Occipital lobe (tissue), 2 donors: ENCODE data around the gene TBATA. TPM values are rescaled to one million over a fixed set of nuclear protein-coding genes. Genes with fewer than 3 reads are reported as not detected.

Experiments
- DNase-seq: peaks from one replicate; lab custom pipeline; 2025; lab: John Stamatoyannopoulos, UW
- total RNA-seq: library from RNA; depleted of rRNA; stranded (reverse); fragments of >200 nt; gene quantifications from one replicate; pipeline ENCODE4 v1.2.3, GENCODE V29; 2014

TBATA gene
- total RNA-seq, 1 donor from 2014 or later, result not detected

DNA sequence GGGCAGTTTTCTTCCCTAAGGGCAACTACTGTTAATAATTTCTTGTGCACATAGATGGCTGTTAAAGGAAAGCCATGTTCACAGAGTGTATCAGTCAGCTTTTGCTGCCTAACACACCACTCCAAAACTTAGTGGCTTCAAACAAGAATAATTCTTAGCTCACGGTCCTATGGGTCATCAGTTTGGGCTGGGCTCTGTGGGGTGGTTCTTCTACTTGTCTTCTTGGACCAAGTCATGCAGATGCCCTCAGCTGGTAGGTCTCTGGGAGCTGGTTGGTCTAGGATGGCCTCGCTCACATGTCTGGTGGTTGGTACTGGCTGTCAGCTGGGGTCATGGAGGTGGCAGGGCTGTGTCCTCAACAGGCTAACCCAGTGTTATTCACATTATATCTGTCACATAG, 39.6 kb downstream of the TBATA start:
- no peak for DNase-seq

DNA sequence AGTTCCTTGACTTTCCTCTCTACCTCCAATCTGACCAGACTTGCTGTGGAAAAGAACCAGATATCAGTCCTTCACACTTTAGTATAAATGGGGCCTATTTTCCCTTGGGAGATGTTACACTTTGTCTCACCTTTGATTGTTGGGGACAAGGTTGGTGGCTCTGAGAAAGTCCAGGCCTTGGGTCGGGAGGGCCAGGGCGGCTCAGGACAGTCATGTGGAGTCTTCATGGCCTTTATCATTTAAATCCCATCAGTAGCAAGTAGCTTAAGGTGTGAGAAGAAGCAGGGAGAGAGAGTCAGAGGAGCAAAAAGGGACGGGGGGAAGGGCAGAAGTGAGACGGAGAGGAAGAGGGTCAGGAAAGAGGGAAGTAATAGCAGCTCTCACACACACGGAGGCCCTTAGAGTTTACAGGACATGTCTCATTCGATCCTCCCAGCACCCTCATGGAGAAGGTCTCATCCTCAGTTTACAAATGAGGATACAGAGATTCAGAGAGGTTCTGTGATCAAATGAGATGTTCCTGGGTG, 40.5 kb downstream of the TBATA start:
- DNase-seq, result no peak

DNA sequence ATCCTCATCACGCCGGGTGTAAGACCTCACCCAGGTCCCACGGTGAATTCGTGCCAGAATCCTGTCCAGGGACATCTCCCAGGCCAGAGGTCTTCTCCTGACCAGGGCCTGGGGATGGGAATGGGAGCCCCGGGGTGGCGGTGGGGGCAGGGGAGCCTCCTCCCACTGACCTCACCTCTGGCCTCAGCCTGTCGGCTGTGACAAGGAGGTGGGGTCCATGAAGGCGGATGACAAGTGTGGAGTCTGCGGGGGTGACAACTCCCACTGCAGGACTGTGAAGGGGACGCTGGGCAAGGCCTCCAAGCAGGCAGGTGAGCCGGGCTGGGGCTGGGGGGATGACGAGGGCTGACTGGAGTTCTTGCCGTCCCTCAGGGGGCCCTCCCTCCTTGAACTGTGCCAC, 41.3 kb downstream of the TBATA start:
- DNase-seq, result no peak

GRCh38 chr10:70743430-70743788, 41.8 kb downstream of the TBATA start:
- DNase-seq, result no peak

GRCh38 chr10:70742537-70743429, 42.4 kb downstream of the TBATA start:
- no peak for DNase-seq

- DNase-seq, result no peak
Measured at GRCh38 chr10:70740406-70741288, 44.5 kb downstream of the TBATA start.

DNA sequence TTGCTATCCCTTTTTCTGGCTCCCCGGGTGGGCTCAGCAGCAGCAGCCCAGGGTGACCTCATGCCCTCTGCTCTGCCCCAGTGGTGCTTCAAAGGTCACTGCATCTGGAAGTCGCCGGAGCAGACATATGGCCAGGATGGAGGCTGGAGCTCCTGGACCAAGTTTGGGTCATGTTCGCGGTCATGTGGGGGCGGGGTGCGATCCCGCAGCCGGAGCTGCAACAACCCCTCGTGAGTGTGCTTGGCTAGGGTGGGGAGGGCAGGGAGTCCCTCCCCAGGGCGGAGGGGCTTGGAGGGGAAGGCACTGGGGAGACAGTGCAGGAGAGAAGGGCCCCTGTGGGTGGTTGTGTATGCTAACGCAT, 46.4 kb downstream of the TBATA start:
- no peak for DNase-seq

GRCh38 chr10:70738006-70738760, 47.0 kb downstream of the TBATA start:
- no peak for DNase-seq

DNA sequence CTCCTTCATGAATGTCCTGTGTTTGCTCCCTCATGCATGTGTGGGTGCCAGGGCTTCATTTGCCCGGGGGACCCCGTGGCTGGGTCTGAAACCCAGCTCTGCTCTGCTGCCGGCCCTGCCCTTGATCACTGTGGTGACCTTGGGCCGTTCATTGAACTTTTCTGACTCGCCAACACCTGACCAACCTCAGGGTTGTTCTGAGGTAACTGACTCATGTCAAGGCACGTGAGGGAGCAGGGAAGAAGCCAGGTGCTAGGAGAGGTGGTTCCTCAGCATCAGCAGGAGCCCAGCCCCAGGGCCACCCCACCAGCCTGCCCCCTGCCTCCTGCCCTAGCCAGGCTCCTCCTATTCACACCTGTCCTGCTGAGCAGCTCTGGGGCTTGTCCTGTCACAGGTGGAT, 47.9 kb downstream of the TBATA start:
- no peak for DNase-seq

- no peak for DNase-seq
Measured at GRCh38 chr10:70736525-70736924, 48.7 kb downstream of the TBATA start.

GRCh38 chr10:70735161-70735560, 50.0 kb downstream of the TBATA start:
- no peak for DNase-seq

- DNase-seq, result no peak
Measured at GRCh38 chr10:70733051-70733450, 52.1 kb downstream of the TBATA start.

GRCh38 chr10:70732569-70732968, 52.6 kb downstream of the TBATA start:
- no peak for DNase-seq

DNA sequence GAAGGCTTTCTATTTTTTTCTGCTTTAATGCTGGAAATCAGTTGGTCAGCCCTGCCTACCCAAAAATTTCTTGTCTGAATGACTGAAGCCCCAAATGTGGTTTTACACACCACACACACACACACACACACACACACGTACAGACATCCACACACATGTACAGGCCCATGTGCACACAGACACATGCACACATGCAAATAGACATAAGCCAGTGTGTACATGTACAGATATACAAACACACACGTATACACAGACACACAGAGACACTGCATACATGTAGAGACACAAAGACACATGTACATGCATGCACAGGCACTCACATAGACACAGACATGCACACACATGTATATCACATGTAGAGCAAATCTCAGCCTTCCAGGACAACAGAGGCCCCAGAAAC, 54.2 kb downstream of the TBATA start:
- no peak for DNase-seq

DNA sequence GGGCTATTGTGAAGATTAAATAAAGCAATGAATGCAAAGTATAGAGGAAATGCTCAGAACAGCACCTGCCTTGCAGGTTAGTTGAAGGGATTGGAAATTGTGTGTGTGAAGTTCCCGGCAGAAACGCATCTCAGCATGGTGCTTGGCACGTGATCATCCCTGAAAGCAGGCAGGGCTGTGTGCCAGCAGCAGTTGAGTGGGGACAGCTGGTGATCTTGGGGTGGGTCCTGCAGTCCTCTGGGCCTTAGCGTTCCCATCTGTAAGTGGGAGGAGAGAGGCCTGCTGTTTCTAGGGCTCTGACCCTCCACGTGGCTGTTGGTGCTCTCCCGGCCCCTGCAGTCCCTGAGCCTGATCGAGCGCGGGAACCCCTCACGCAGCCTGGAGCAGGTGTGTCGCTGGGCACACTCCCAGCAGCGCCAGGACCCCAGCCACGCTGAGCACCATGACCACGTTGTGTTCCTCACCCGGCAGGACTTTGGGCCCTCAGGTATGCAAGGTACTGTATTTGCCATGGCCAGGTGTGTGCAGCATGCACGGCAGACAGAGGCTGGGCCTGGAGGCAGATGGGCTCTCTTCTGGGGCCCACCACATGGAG, 55.3 kb downstream of the TBATA start:
- DNase-seq, result no peak

DNA sequence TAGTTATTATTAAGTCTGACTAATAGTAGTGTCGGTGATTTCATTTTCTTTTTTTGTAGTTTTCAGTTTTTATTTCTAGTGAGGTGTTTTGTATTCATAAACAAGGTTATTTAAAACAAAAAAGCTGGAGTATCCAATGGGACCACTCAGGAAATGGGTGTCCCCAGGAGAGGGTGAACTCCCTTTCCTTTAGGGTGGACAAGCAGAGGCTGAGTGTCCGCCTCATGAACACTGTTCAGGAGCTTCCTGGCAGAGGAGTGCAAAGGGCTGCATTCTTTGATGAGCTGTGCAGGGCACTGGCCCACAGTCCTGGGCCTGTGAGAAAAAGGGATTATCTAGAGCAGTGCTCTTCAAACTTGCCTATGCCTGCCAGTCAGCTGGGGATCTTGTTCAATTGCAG, 56.8 kb downstream of the TBATA start:
- no peak for DNase-seq

DNA sequence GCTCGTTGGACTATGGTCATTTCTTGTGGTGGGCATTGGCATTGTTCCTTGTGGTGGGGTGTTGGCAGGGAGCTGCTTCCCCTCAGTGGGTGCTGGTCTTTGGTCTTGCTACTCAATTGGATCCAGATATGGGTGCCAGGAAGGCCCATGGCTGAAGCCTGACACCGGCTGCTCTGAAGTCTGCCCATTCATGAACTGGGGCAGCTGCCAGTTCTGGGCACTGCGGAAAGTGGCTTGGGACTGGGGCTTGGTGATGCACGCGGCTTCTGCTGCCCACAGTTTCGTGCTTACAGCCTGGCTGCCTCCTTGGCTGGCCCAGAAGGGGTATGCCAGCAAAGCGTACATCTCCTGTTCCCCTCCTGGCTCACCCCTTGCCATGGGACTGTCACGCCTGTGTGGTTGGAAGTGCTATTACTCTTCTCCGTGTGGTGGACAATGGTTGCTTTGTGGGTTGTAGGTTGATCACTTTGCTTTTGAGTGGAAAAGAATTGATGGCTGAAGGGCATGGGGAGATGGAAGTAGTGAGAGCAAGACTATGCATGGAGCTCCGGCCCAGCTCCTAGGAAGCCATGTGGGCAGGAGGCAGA, 58.2 kb downstream of the TBATA start:
- DNase-seq, result peak; percentile 41

GRCh38 chr10:70723771-70724170, 61.4 kb downstream of the TBATA start:
- no peak for DNase-seq

- DNase-seq, result no peak
Measured at GRCh38 chr10:70722820-70723424, 62.3 kb downstream of the TBATA start.
